ENCODE measurements around the gene IDH3A. TPM values are rescaled to one million over a fixed set of nuclear protein-coding genes. Genes with fewer than 3 reads are reported as not detected.
A peak's percentile ranks its signal among the peaks of the same experiment; 100 is the strongest.

The IDH3A gene
- total and polyA plus RNA-seq, 9 of the 15 experiments (the other 6 are each of a cell fraction or from before 2014, with no cell fraction given) = 37.4 to 249 (median 107) TPM

DNA sequence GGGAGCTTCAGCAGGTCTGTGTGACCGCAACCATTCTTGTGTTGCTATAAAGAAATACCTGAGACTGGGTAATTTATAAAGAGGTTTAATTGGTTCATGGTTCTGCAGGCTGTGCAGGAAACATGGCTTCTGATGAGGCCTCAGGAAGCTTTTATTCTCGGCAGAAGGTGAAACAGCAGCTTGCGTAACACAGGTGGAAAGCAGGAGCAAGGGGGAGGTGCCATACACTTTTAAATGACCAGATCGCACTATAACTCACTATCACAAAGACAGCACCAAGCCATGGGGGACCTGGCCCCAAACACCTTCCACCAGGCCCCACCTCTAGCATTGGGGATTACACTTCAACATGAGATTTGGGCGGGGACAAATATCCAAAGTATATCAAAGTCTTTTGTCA, 9.6 kb upstream of the IDH3A start:
- peak; percentile 29 for FAIRE-seq
- intact Hi-C loops (cut with micrococcal nuclease) (no loop called here), in situ Hi-C loops (cut with MboI) (no loop called here)
- Histone ChIP-seq H3K9ac (ENCODE audit: insufficient read depth in 1 of 2, low read depth in 2 of 2, low read length in 2 of 2) (no peak overlapping the region), H2AFZ (ENCODE audit: low read depth, low read length) (no peak overlapping the region), H4K20me1 (replicated peaks; ENCODE audit: control insufficient read depth, insufficient read depth, low read length) (no peaks in the 10 kb centered on the region; the same call in 1 of the 2 replicates), H3K4me3 (no peak overlapping the region), H3K27ac (ENCODE audit: extremely low read depth, low read depth, low read length) (no peak overlapping the region), H3K27me3 (ENCODE audit: control insufficient read depth in 2 of 2, insufficient read depth in 2 of 2, low read length in 2 of 2) (no peaks in the 10 kb centered on the region), H3K4me1 (replicated peaks in 1 of 2; ENCODE audit: control insufficient read depth in 2 of 2, insufficient read depth in 2 of 2, low read length in 2 of 2) (no peaks in the 10 kb centered on the region; a peak in 1 of 5 replicates), H3K9me1 (ENCODE audit: control insufficient read depth, insufficient read depth, low read length) (no peaks in the 10 kb centered on the region), H3K79me2 (ENCODE audit: control insufficient read depth, insufficient read depth, low read length) (no peaks in the 10 kb centered on the region), H3K36me3 (ENCODE audit: control insufficient read depth, insufficient read depth, low read length) (no peaks in the 10 kb centered on the region), H3K4me2 (ENCODE audit: insufficient read depth, low read length) (no peak overlapping the region), H3K9me3 (replicated peaks; ENCODE audit: control insufficient read depth, insufficient read depth, low read depth, low read length) (no peaks in the 10 kb centered on the region)
- WGBS (ENCODE audit: insufficient coverage, low coverage, missing lambda C conversion rate) = 43% methylated on average over 5 of the region's 5 CpGs
- DNase-seq (ENCODE audit: extremely low read depth in 1 of 4, low spot score in 3 of 4) = no peak
- ATAC-seq = no peak
- POLR2A ChIA-PET = interaction anchor here (1.5 to 1.7 kb wide), 2 partner anchors 8 to 10 kb away, joined by 4 to 5 read pairs; partner anchors contain the start of genes CIB2 and IDH3A
- CTCF ChIA-PET (ENCODE audit: low intra/inter-chr PET ratio) = no interaction called here
- TF ChIP-seq PHF20 (IDR thresholded peaks at IDR 0.05; ENCODE audit: partially characterized antibody) = no peak
- TF ChIP-seq, protein P1, sequence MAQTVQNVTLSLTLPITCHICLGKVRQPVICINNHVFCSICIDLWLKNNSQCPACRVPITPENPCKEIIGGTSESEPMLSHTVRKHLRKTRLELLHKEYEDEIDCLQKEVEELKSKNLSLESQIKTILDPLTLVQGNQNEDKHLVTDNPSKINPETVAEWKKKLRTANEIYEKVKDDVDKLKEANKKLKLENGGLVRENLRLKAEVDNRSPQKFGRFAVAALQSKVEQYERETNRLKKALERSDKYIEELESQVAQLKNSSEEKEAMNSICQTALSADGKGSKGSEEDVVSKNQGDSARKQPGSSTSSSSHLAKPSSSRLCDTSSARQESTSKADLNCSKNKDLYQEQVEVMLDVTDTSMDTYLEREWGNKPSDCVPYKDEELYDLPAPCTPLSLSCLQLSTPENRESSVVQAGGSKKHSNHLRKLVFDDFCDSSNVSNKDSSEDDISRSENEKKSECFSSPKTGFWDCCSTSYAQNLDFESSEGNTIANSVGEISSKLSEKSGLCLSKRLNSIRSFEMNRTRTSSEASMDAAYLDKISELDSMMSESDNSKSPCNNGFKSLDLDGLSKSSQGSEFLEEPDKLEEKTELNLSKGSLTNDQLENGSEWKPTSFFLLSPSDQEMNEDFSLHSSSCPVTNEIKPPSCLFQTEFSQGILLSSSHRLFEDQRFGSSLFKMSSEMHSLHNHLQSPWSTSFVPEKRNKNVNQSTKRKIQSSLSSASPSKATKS (CRISPR knock-in tag; IDR thresholded peaks at IDR 0.05) = no peak
- TF ChIP-seq, protein P2, sequence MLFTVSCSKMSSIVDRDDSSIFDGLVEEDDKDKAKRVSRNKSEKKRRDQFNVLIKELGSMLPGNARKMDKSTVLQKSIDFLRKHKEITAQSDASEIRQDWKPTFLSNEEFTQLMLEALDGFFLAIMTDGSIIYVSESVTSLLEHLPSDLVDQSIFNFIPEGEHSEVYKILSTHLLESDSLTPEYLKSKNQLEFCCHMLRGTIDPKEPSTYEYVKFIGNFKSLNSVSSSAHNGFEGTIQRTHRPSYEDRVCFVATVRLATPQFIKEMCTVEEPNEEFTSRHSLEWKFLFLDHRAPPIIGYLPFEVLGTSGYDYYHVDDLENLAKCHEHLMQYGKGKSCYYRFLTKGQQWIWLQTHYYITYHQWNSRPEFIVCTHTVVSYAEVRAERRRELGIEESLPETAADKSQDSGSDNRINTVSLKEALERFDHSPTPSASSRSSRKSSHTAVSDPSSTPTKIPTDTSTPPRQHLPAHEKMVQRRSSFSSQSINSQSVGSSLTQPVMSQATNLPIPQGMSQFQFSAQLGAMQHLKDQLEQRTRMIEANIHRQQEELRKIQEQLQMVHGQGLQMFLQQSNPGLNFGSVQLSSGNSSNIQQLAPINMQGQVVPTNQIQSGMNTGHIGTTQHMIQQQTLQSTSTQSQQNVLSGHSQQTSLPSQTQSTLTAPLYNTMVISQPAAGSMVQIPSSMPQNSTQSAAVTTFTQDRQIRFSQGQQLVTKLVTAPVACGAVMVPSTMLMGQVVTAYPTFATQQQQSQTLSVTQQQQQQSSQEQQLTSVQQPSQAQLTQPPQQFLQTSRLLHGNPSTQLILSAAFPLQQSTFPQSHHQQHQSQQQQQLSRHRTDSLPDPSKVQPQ (CRISPR knock-in tag; IDR thresholded peaks at IDR 0.05; ENCODE audit: borderline replicate concordance) = no peak
- no TSS peak for BruUV-seq (replicated peaks)
